Coronary artery (tissue), 2 donors: Measurements from ENCODE around the gene NDUFAF8.

ENCODE experiments used
- DNase-seq: peaks from one replicate; pipeline ENCODE4 v3.0.0-alpha.2; 2017; ENCODE audit warnings: low spot score
- H3K27ac ChIP-seq, 2 donors: fragments of 200-600 bp; sonication (generic); one replicate each; pipeline ENCODE4 v1.5.1; 2016 to 2019
- H3K4me3 ChIP-seq: fragments of 200-600 bp; sonication (generic); 2 replicates; pipeline ENCODE4 v1.5.1; 2016; ENCODE audit warnings: mild to moderate bottlenecking, moderate library complexity
- TF ChIP-seq, protein P1 (sequence below): fragments of 200-600 bp; sonication (generic); IDR thresholded peaks from one replicate; pipeline ENCODE4 v1.5.1; 2019; ENCODE audit warnings: antibody characterized with exemption

NDUFAF8 gene

DNA sequence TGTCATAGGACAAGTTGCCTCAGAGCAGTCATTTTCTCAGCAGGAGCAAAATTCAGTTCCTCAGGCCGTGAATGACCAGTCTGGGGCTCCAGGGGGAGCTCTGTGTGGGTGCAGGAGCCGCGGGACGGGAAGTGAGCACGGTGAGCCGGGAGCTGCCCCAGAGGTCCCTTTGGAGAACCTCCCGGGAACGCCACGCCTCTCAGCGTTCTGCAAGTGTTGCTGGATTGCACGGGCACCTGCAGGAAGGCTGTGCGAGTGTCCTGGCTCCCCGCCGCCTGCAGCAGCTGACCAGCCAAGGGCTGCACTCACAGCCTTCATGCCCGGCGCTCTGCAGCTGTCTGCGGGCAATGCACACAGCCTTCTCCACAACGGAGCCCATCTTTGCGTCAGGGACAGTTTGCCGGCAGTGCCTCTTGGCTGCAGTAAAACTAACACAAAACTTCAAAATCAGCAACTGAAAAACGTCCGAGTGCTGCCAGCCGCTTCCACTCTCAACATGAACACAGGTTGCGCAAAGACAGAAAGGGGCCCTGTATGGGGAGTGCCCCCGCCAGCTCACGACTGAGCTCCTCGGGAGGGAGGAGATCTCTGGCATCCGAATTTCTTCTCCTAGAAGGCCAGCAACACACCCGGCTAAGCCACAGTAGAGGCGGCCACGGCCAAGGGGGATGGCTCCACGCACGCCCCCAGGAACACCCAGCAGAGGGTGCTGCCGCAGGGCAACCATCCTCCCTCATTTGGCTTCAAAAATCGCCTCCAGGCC is 16.0 kb downstream of the NDUFAF8 start:
- peak overlapping the region; percentile 6 for H3K4me3 ChIP-seq
- no peak for DNase-seq
- TF ChIP-seq, protein P1, sequence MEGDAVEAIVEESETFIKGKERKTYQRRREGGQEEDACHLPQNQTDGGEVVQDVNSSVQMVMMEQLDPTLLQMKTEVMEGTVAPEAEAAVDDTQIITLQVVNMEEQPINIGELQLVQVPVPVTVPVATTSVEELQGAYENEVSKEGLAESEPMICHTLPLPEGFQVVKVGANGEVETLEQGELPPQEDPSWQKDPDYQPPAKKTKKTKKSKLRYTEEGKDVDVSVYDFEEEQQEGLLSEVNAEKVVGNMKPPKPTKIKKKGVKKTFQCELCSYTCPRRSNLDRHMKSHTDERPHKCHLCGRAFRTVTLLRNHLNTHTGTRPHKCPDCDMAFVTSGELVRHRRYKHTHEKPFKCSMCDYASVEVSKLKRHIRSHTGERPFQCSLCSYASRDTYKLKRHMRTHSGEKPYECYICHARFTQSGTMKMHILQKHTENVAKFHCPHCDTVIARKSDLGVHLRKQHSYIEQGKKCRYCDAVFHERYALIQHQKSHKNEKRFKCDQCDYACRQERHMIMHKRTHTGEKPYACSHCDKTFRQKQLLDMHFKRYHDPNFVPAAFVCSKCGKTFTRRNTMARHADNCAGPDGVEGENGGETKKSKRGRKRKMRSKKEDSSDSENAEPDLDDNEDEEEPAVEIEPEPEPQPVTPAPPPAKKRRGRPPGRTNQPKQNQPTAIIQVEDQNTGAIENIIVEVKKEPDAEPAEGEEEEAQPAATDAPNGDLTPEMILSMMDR, result peak; percentile 30
- H3K27ac ChIP-seq, result peak overlapping the region in 1 of 2 donors; percentile 21

DNA sequence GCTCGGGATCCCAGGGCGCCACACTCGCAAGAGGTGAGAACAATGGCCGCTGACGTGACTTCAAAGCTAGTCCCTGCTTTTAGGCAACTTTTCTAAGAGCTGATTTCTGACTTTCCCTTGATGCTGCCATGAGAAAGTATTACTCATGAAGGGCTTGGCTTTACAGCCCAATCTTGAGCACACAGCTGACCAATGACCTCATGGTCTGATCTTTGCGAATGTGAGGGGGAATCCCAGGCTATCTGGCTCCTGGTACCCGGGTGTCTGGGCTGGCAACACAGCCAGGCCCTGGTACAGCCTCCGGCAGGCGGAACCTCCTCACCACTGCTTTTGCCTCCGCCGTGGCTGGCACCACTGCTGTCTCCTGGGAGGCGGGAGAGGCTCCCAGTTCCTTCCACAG is 17.5 kb downstream of the NDUFAF8 start:
- TF ChIP-seq, protein P1, result no peak
- H3K4me3 ChIP-seq, result no peak overlapping the region
- DNase-seq, result no peak
- peak overlapping the region in 1 of 2 donors; percentile 40 for H3K27ac ChIP-seq

DNA sequence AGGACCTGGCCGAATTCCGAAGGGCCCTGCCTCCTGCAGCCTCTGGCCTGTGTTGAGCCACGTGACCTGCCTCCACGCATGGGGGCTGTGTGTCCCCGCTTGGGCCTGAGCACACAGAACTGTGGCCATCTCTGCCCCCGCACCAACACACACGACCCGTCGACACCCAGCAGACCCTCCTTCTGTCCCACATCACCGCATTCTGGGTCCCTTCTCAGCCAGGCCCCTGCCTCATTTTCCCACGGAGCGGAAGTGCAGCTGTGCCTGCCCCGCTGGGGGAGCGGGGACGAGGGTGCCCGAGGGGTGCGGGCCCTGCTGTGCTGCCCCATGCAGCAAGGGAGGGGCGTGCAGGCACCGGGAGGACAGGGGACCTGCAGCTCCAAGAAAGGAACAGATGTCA is 18.4 kb downstream of the NDUFAF8 start:
- H3K27ac ChIP-seq, result no peak overlapping the region
- no peak for DNase-seq

DNA sequence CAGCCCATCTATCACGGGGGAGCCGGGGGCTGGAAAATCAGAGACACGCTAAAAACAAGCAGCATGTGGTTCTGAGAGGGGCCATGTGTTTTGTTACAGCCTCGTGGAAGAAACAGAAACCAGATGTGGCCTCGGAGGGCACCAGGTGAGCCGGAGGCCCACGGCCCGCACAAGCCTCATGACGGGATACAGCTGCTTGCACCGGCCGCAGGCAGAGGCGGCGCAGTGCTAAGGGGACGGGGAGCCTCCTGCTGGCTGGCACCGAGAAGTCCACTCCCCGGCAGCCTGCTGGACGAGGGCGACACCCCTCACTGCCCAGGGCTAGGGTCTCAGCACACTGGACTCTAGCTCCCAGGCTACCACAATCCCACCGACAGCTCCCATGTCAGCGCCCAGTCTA is 19.2 kb downstream of the NDUFAF8 start:
- DNase-seq, result no peak
- Histone ChIP-seq H3K4me3 (no peak overlapping the region), H3K27ac (no peak overlapping the region)
- TF ChIP-seq, protein P1, result no peak

More for the DNA sequence above, 18.4 kb downstream of the NDUFAF8 start:
- TF ChIP-seq, protein P1, result no peak
- no peak overlapping the region for H3K4me3 ChIP-seq

DNA sequence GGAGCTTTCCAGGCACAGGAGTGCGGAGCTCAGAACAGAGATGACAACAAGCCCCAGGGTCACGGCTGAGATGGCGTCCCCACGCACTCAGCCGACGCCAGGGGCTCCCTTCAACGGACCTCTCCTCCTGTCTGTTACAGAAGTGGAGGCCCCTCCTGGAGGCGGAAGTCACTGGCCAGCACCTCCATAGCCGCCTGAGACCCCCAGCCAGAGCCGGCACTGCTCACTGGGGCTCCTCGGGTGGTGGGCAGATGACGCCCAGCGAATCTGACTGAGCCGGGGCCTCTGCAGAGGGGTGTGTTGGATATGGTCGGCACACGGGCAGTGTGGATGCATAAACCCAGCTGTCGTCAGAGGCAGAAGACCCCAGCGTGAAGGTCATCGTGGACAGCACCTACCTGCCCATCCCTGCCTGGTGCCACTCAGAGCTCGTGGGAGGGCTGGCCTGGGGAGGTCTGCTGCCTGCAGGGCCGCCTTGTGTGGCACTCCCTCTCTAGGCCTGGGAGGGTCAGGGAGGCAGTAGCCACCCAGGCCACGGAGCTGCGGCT is 20.0 kb downstream of the NDUFAF8 start:
- Histone ChIP-seq H3K4me3 (no peak overlapping the region), H3K27ac (no peak overlapping the region)
- DNase-seq, result no peak
- TF ChIP-seq, protein P1, result no peak

DNA sequence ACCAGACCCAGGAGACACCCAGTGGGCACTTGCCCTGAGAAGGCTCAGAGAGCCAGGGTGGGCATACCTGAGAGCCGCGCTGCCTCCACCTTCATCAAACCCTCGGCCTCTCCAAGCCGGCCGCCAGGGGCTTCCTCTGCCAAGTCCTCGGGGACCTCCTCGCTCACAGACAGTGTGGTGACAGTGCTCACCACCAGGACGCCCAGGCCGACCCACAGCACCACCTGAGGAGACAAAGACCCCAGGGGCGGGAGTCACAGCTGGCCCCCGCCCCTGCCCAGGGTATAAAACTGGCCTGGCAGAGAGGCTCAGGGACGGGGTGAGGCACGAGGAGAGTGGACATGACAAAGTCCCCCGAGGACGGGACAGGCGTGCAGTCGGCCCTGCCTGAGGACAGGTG is 21.1 kb downstream of the NDUFAF8 start:
- H3K27ac ChIP-seq, result no peak overlapping the region
- TF ChIP-seq, protein P1, result no peak
- no peak for DNase-seq
- H3K4me3 ChIP-seq, result no peak overlapping the region

DNA sequence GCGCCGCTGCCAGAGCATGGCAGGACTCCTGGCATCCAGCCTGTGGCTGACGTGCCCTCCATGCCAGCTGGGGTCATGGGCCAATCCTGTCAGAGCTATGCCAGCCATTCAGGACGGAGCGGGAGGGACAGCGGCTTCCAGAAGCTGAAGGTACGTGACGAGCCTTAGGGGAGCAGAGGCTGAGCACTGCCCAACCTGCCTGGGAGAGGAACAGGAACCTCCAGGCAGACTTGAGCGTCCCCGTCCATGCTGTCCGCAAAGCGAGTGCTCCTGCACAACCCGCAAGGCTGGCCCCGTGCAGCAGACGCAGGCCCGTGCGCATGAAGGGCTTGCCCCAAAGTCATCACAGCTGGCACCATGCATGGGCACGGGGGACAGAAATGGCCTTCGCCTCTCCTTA is 21.5 kb downstream of the NDUFAF8 start:
- DNase-seq, result no peak
- TF ChIP-seq, protein P1, result no peak
- no peak overlapping the region for H3K27ac ChIP-seq
- H3K4me3 ChIP-seq, result no peak overlapping the region
